GM18498 (cell line): ENCODE measurements around the gene RILPL2.
"Not testable (repeated sequence)": the region's sequence is repeated elsewhere in the genome, so short reads cannot be mapped to it uniquely, and the experiment has no call there.

Experiments
- ATAC-seq: cut with Tn5 transposase; IDR thresholded peaks from one replicate; pipeline ENCODE4 v1.9.1; 2021; ENCODE audit warnings: mild to moderate bottlenecking, moderate library complexity; ENCODE audit not compliant: unreplicated experiment

The RILPL2 gene

GRCh38 chr12:123384994-123385376 lies 51.5 kb downstream of the RILPL2 start:
- ATAC-seq = no peak

- ATAC-seq = peak; percentile 0
Measured at GRCh38 chr12:123384318-123384993, 52.0 kb downstream of the RILPL2 start.

- ATAC-seq = no peak
Measured at GRCh38 chr12:123382684-123383083, 53.8 kb downstream of the RILPL2 start.

- ATAC-seq = no peak
Measured at GRCh38 chr12:123379391-123379790, 57.1 kb downstream of the RILPL2 start.

GRCh38 chr12:123372415-123372814 lies 64.1 kb downstream of the RILPL2 start:
- not testable (repeated sequence) for ATAC-seq

DNA sequence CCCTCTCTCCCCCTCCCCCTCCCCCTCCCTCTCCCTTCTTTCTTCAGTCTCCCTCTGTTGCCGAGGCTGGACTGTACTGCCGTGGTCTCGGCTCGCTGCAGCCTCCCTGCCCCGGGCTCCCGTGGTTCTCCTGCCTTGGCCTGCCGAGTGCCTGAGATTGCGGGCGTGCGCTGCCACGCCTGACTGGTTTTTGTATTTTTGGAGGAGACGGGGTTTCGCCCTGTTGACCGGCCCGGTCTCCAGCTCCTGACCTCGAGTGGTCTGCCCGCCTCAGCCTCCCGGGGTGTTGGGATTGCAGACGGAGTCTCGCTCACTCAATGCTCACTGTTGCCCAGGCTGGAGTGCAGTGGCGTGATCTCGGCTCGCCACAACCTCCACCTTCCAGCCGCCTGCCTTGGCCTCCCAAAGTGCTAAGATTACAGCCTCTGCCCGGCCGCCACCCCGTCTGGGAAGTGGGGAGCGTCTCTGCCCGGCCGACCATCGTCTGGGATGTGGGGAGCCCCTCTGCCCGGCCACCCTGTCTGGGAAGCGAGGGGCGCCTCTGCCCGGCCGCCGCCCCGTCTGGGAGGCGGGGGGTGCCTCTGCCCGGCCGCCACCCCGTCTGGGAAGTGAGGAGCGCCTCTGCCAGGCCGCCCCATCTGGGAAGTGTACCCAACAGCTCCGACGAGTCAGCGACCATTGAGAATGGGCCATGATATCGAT lies 64.7 kb downstream of the RILPL2 start:
- ATAC-seq = not testable (repeated sequence)

DNA sequence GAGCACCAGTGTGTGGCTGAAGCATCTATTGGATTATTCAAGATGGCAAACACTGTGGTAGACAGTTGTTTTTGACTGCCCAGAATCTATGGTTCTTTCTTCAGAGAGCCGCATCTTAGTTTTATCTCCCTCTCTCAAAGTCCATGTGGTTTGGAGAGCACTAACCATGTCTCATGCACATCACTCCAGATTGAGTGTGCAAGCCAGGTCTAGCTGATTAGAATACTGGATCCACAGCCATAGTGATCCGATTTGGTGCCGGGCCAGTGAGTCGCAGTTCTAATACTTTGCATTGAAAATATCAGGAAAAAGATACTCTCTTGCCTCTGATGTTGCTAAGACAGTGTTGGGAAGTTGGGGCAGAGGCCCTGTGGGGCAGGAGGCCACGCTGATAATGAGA lies 67.3 kb downstream of the RILPL2 start:
- ATAC-seq = no peak

- ATAC-seq = not testable (repeated sequence)
Measured at GRCh38 chr12:123368431-123368830, 68.1 kb downstream of the RILPL2 start.

GRCh38 chr12:123367511-123367910 lies 69.0 kb downstream of the RILPL2 start:
- ATAC-seq = no peak
